Thyroid gland (tissue), 4 donors: ENCODE measurements around the gene RAPGEF4. TPM values are rescaled to one million over a fixed set of nuclear protein-coding genes. Genes with fewer than 3 reads are reported as not detected.
A peak's percentile ranks its signal among the peaks of the same experiment; 100 is the strongest.

Source experiments
- DNase-seq, 2 donors: peaks; one replicate each; pipeline ENCODE4 v3.0.0-alpha.2; 2019
- H3K27ac ChIP-seq, 3 donors: fragments of 200-600 bp; sonication (generic); 1 replicate in 2 of 3; 2 replicates in 1 of 3; pipeline ENCODE4 v1.5.1; 2016 to 2019; ENCODE audit warnings: mild to moderate bottlenecking in 1 of 3, moderate library complexity in 1 of 3
- H3K27me3 ChIP-seq: fragments of 200-600 bp; sonication (generic); one replicate; pipeline ENCODE4 v1.5.1; 2019
- H3K36me3 ChIP-seq, 2 donors: fragments of 200-600 bp; sonication (generic); one replicate each; pipeline ENCODE4 v1.5.1; 2016 to 2019
- H3K4me1 ChIP-seq, 2 donors: fragments of 200-600 bp; sonication (generic); one replicate each; pipeline ENCODE4 v1.5.1; 2017 to 2019
- H3K4me3 ChIP-seq, 3 donors: fragments of 200-600 bp; sonication (generic); replicated peaks in 1 of 3; 1 replicate in 2 of 3; 2 replicates in 1 of 3; pipeline ENCODE4 v1.5.1; 2016; ENCODE audit warnings: mild to moderate bottlenecking in 1 of 3
- H3K9me3 ChIP-seq: fragments of 200-600 bp; sonication (generic); one replicate; pipeline ENCODE4 v1.5.1; 2017
- POLR2A ChIP-seq, 2 donors: fragments of 450-650 bp; IDR thresholded peaks; one replicate each; pipeline ENCODE4 v1.6.1; 2017; ENCODE audit warnings: antibody characterized with exemption in 2 of 2, mild to moderate bottlenecking in 2 of 2, moderate library complexity in 1 of 2
- WGBS, 2 donors: methylation state at CpG; one replicate each; pipeline ENCODE4 v1.1.5; 2017; 5-methylcytosine and 5-hydroxymethylcytosine counted together
- intact Hi-C: fragments of 100-400 bp; cut with DNase I; formaldehyde crosslinking; loops from one replicate; pipeline ENCODE4 v1.15.1; 2023
- total RNA-seq, 4 donors: library from RNA; depleted of rRNA; stranded (reverse); fragments of >200 nt; gene quantifications; one replicate each; pipeline ENCODE4 v1.2.3, GENCODE V29; 2016
- TF ChIP-seq, protein P1 (sequence below), 6 experiments: fragments of 200-600 bp in 3 of 6; fragments of 450-650 bp in 3 of 6; sonication (generic) in 3 of 6; IDR thresholded peaks; one replicate each; pipeline ENCODE4 v1.5.1; 2016 to 2019; ENCODE audit warnings: antibody characterized with exemption in 6 of 6, mild to moderate bottlenecking in 2 of 6, inconsistent platforms in 1 of 6, moderate library complexity in 1 of 6

The RAPGEF4 gene
- total RNA-seq, 4 donors from 2014 or later: 7.9 to 19.6 (median 12.1) TPM

- Histone ChIP-seq H3K36me3 (no peaks in the 10 kb centered on the region), H3K4me1 (peaks cover 6 to 9% of the 10 kb centered on the region in 2 donors), H3K27me3 (no peaks in the 10 kb centered on the region), H3K27ac (peak within 1 kb of the TSS; percentile 87 to 96 (median 94)), H3K4me3 (peak within 1 kb of the TSS; percentile 17 to 57 (median 41)), H3K9me3 (no peaks in the 10 kb centered on the region)
- TF ChIP-seq, protein P1, sequence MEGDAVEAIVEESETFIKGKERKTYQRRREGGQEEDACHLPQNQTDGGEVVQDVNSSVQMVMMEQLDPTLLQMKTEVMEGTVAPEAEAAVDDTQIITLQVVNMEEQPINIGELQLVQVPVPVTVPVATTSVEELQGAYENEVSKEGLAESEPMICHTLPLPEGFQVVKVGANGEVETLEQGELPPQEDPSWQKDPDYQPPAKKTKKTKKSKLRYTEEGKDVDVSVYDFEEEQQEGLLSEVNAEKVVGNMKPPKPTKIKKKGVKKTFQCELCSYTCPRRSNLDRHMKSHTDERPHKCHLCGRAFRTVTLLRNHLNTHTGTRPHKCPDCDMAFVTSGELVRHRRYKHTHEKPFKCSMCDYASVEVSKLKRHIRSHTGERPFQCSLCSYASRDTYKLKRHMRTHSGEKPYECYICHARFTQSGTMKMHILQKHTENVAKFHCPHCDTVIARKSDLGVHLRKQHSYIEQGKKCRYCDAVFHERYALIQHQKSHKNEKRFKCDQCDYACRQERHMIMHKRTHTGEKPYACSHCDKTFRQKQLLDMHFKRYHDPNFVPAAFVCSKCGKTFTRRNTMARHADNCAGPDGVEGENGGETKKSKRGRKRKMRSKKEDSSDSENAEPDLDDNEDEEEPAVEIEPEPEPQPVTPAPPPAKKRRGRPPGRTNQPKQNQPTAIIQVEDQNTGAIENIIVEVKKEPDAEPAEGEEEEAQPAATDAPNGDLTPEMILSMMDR (IDR thresholded peaks at IDR 0.05): peak in 3 of 6 experiments; percentile 44 to 62 (median 52)
- peak; percentile 37 to 76 for TF ChIP-seq POLR2A (IDR thresholded peaks at IDR 0.05)
- 0 to 1% methylated on average over 9 to 22 of the region's 106 CpGs for WGBS, 2 donors
- peak; percentile 75 to 77 for DNase-seq
- intact Hi-C loops: loop anchor here (10.0 kb wide), 1 partner anchor 139 kb away; no protein-coding TSS in a partner anchor
Observed at GRCh38 chr2:173075781-173076580, 340.3 kb downstream of the RAPGEF4 start, which contains the start of gene MAP3K20. TSS of gene MAP3K20 (plus strand) at chr2:173075846. CDS start at chr2:173091032, 15,186 bp downstream.

- peak; percentile 41 to 48 for DNase-seq
- WGBS, 2 donors: 10 to 14% methylated on average over 27 of the region's 27 CpGs
- H3K27me3 ChIP-seq: no peaks in the 10 kb centered on the region
- TF ChIP-seq POLR2A (IDR thresholded peaks at IDR 0.05): no peak
- TF ChIP-seq, protein P1 (IDR thresholded peaks at IDR 0.05): no peak
- H3K27ac ChIP-seq: peak overlapping the region; percentile 87 to 96 (median 94)
- peaks cover 6 to 11% of the 10 kb centered on the region in 2 donors for H3K4me1 ChIP-seq
- intact Hi-C loops: loop anchor here (10.0 kb wide), 1 partner anchor 138 kb away; no protein-coding TSS in a partner anchor
- H3K36me3 ChIP-seq: no peaks in the 10 kb centered on the region
- H3K4me3 ChIP-seq: peak overlapping the region; percentile 1 to 57 (median 17)
- H3K9me3 ChIP-seq: no peaks in the 10 kb centered on the region
Observed at GRCh38 chr2:173076581-173077345, 341.1 kb downstream of the RAPGEF4 start.

GRCh38 chr2:173077506-173078177, 342.0 kb downstream of the RAPGEF4 start:
- TF ChIP-seq, protein P1 (IDR thresholded peaks at IDR 0.05): no peak
- no peak for TF ChIP-seq POLR2A (IDR thresholded peaks at IDR 0.05)
- DNase-seq: no peak
- WGBS, 2 donors: 70 to 78% methylated on average over 5 of the region's 5 CpGs
- Histone ChIP-seq H3K27ac (peak overlapping the region in 2 of 3 donors; percentile 94 to 96), H3K9me3 (no peaks in the 10 kb centered on the region), H3K27me3 (no peaks in the 10 kb centered on the region), H3K4me3 (peak overlapping the region in 1 of 3 donors; percentile 57), H3K4me1 (peaks cover 6 to 12% of the 10 kb centered on the region in 2 donors), H3K36me3 (no peaks in the 10 kb centered on the region)
- intact Hi-C loops: loop anchor here (10.0 kb wide), 1 partner anchor 137 kb away; no protein-coding TSS in a partner anchor

DNA sequence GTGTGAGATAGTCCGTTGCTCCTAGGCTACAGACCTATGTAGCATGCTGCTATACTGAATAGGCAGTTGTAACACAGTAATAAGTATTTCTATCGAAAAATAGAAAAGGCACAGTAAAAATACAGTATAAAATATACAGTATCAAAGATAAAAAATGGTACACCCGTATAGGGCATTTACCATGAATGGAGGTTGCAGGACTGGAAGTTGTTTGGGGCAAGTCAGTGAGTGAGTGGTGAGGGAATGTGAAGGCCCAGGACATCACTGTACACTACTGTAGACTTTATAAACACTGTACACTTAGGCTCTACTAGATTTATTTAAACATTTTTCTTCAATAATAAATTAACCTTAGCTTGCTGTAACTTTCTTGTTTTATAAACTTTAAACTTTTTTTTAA, 343.5 kb downstream of the RAPGEF4 start:
- H3K9me3 ChIP-seq: no peaks in the 10 kb centered on the region
- H3K4me3 ChIP-seq: no peak overlapping the region
- 91% methylated on average over 3 of the region's 3 CpGs for WGBS, 2 donors
- intact Hi-C loops: loop anchor here (10.0 kb wide), 1 partner anchor 136 kb away; no protein-coding TSS in a partner anchor
- H3K36me3 ChIP-seq: no peaks in the 10 kb centered on the region
- TF ChIP-seq, protein P1 (IDR thresholded peaks at IDR 0.05): no peak
- no peak for TF ChIP-seq POLR2A (IDR thresholded peaks at IDR 0.05)
- peaks cover 6 to 12% of the 10 kb centered on the region in 2 donors for H3K4me1 ChIP-seq
- no peak overlapping the region for H3K27ac ChIP-seq
- no peaks in the 10 kb centered on the region for H3K27me3 ChIP-seq
- no peak for DNase-seq
